Astrocyte (in vitro differentiated cells and primary cell): ENCODE data around the gene CD109.

Experiments used
- EZH2 ChIP-seq: IDR thresholded peaks from 2 replicates; pipeline ENCODE4 v1.6.1; 2012; ENCODE audit warnings: mild to moderate bottlenecking, low read length, inconsistent platforms; ENCODE audit not compliant: insufficient read depth
- TF ChIP-seq, protein P1 (sequence below): IDR thresholded peaks from 2 replicates; pipeline ENCODE4 v1.5.1; 2011; ENCODE audit warnings: low read depth, mild to moderate bottlenecking, inconsistent platforms, low read length, moderate library complexity; ENCODE audit not compliant: insufficient read depth

DNA sequence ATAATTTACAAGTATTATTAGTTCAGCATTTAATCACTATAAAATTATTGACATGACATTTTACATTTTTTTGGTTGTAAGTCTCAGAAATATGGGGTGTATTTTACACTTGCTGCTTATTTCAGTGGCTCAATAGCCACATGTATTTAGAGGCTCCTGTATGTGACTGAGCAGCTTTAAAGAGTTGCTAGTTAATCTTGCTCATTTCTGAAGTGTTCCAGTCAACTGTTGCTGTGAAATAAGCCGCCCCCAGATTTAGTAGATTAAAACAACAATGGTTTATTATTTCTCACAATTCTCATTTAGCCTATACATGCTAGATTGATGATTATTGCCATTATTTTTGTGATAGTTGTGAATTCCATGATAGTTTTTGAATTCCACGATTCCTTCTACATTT is 23.0 kb downstream of the CD109 start:
- no peak for TF ChIP-seq EZH2
- TF ChIP-seq, protein P1, sequence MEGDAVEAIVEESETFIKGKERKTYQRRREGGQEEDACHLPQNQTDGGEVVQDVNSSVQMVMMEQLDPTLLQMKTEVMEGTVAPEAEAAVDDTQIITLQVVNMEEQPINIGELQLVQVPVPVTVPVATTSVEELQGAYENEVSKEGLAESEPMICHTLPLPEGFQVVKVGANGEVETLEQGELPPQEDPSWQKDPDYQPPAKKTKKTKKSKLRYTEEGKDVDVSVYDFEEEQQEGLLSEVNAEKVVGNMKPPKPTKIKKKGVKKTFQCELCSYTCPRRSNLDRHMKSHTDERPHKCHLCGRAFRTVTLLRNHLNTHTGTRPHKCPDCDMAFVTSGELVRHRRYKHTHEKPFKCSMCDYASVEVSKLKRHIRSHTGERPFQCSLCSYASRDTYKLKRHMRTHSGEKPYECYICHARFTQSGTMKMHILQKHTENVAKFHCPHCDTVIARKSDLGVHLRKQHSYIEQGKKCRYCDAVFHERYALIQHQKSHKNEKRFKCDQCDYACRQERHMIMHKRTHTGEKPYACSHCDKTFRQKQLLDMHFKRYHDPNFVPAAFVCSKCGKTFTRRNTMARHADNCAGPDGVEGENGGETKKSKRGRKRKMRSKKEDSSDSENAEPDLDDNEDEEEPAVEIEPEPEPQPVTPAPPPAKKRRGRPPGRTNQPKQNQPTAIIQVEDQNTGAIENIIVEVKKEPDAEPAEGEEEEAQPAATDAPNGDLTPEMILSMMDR = no peak
